Right lobe of liver (tissue), 6 donors: ENCODE results near the gene SSBP3. TPM values are rescaled to one million over a fixed set of nuclear protein-coding genes. Genes with fewer than 3 reads are reported as not detected.
A peak's percentile ranks its signal among the peaks of the same experiment; 100 is the strongest.

Experiments
- ATAC-seq, 4 donors: fragments of 200-7000 bp; cut with Tn5 transposase; one replicate each; pipeline ENCODE4 v1.9.1; 2020; ENCODE audit warnings: mild to moderate bottlenecking in 4 of 4, moderate library complexity in 4 of 4
- DNase-seq, 3 donors: peaks; one replicate each; pipeline ENCODE4 v3.0.0-alpha.2; 2020
- H3K27ac ChIP-seq, 3 donors: fragments of 200-600 bp; one replicate each; pipeline ENCODE4 v1.8.0; 2022
- H3K27me3 ChIP-seq, 2 donors: fragments of 200-600 bp; one replicate each; pipeline ENCODE4 v1.8.0; 2022
- H3K36me3 ChIP-seq, 4 donors: fragments of 200-600 bp; sonication (generic) in 1 of 4; one replicate each; pipeline versions ENCODE4 v1.5.1 to v1.8.0; 2017 to 2022; ENCODE audit warnings: control low read depth in 1 of 4
- H3K4me1 ChIP-seq, 4 donors: fragments of 200-600 bp; sonication (generic) in 1 of 4; one replicate each; pipeline versions ENCODE4 v1.5.1 to v1.8.0; 2017 to 2022; ENCODE audit warnings: control low read depth in 1 of 4
- H3K4me3 ChIP-seq, 3 donors: fragments of 200-600 bp; one replicate each; pipeline ENCODE4 v1.8.0; 2022
- H3K9me3 ChIP-seq, 4 donors: fragments of 200-600 bp; sonication (generic) in 1 of 4; one replicate each; pipeline versions ENCODE4 v1.5.1 to v1.8.0; 2017 to 2022; ENCODE audit warnings: control low read depth in 1 of 4
- POLR2A ChIP-seq: fragments of 450-650 bp; IDR thresholded peaks from one replicate; pipeline ENCODE4 v1.6.1; 2017; ENCODE audit warnings: antibody characterized with exemption, mild to moderate bottlenecking
- WGBS: methylation state at CpG from one replicate; pipeline ENCODE4 v1.1.6; 2018; ENCODE audit warnings: low coverage, low lambda C conversion rate; ENCODE audit not compliant: insufficient coverage; ENCODE audit errors: missing lambda C conversion rate; 5-methylcytosine and 5-hydroxymethylcytosine counted together
- intact Hi-C, 2 donors: fragments of 100-400 bp; cut with DNase I; formaldehyde crosslinking; loops; one replicate each; pipeline versions ENCODE4 v1.11.2 to v1.14.1; 2022
- total RNA-seq, 6 experiments: library from RNA; depleted of rRNA in 2 of 6; stranded (reverse); fragments of >200 nt in 2 of 6; fragmentation: NEBNext Ultra II Directional in 3 of 6; extraction: Animal tissue kit (Norgen Biotek cat#: 25700) in 3 of 6; gene quantifications; one replicate each; pipeline versions ENCODE4 v1.1.0 to v1.2.4, GENCODE V29; 2016 to 2023
- TF ChIP-seq, protein P1 (sequence below), 4 donors: fragments of 200-600 bp in 3 of 4; fragments of 450-650 bp in 1 of 4; IDR thresholded peaks; one replicate each; pipeline versions ENCODE4 v1.5.1 to v1.8.0; 2016 to 2022; ENCODE audit warnings: antibody characterized with exemption in 4 of 4, mild to moderate bottlenecking in 2 of 4
- donor health status: DM: no; HTN: yes; CAD: no.
- donor health status: DM: no; HTN: no; CAD: no.
- donor health status: DM: no; HTN: no; CAD: no.
- donor health status: DM: no; HTN: yes; CAD: no.
- donor health status: DM: no; HTN: yes; CAD: no.

The SSBP3 gene
- total RNA-seq, 6 experiments from 2014 or later: 19.4 to 34.1 (median 24.4) TPM

DNA sequence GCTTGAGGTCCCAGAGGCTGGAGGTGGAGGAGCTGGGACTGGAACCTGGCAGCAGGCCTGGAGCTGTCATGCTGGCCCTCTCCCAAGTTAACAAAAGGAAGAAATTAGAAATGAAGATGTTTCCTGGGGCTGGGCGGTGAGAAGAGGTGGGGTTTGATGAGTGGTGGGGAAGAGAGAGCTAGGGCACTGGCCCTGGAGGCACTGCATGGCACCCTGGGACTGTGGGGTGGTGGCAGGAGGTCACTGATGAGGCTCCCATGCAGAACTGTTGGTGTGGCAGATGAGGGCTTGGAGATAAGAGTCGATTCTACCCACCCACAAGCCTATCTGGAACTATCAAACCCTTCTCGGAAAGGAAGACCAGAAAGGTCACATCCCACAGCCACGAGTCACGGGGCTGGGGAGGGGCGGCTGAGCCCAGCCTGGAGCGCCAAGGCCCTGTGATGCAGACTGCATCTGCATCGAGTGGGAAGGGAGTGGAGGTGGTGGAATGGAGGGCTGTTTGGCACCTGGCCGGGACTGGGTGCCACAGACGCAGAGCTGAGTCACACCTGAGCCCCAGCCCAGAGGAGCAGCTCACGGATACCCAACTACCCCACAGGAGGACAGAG lies 176.8 kb downstream of the SSBP3 start:
- H3K4me1 ChIP-seq: no peaks in the 10 kb centered on the region
- no peak for DNase-seq
- H3K9me3 ChIP-seq: no peaks in the 10 kb centered on the region
- intact Hi-C loops: no loop called here
- H3K36me3 ChIP-seq: no peaks in the 10 kb centered on the region
- TF ChIP-seq, protein P1, sequence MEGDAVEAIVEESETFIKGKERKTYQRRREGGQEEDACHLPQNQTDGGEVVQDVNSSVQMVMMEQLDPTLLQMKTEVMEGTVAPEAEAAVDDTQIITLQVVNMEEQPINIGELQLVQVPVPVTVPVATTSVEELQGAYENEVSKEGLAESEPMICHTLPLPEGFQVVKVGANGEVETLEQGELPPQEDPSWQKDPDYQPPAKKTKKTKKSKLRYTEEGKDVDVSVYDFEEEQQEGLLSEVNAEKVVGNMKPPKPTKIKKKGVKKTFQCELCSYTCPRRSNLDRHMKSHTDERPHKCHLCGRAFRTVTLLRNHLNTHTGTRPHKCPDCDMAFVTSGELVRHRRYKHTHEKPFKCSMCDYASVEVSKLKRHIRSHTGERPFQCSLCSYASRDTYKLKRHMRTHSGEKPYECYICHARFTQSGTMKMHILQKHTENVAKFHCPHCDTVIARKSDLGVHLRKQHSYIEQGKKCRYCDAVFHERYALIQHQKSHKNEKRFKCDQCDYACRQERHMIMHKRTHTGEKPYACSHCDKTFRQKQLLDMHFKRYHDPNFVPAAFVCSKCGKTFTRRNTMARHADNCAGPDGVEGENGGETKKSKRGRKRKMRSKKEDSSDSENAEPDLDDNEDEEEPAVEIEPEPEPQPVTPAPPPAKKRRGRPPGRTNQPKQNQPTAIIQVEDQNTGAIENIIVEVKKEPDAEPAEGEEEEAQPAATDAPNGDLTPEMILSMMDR (IDR thresholded peaks at IDR 0.05): no peak
- no peak for TF ChIP-seq POLR2A
- no peak overlapping the region for H3K27ac ChIP-seq
- H3K4me3 ChIP-seq: no peak overlapping the region
- 66% methylated on average over 9 of the region's 11 CpGs for WGBS
- peak in 3 of 4 donors; percentile 19 to 54 (median 25) for ATAC-seq
- no peaks in the 10 kb centered on the region for H3K27me3 ChIP-seq

DNA sequence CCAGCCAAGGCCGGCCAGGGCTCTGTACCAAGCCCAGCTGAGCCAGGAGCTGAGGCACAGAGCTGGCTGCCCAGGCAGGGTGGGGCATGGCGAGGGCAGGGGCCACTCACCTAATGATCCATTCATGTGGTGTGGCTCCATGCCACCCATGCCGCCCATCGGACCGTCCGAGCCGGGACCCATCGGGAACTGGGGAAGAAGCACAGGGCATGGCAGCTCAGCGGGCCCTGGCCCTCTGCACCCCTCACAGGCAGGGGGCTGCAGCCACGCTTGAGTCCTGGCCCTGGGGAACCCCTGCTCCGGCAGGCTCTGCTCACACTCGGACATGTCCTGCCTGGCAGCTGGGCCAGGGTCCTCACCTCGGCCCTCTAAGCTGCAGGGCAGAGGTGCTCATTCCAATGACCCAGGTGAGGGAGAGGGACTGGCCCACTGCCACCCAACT lies 177.5 kb downstream of the SSBP3 start:
- no peak overlapping the region for H3K27ac ChIP-seq
- no peak overlapping the region for H3K4me3 ChIP-seq
- ATAC-seq (peak in 3 of 4 donors; percentile 11 to 32 (median 30)), DNase-seq (no peak)
- H3K27me3 ChIP-seq: no peaks in the 10 kb centered on the region
- intact Hi-C loops: no loop called here
- no peaks in the 10 kb centered on the region for H3K4me1 ChIP-seq
- TF ChIP-seq, protein P1 (IDR thresholded peaks at IDR 0.05): no peak
- TF ChIP-seq POLR2A: no peak
- no peaks in the 10 kb centered on the region for H3K9me3 ChIP-seq
- no peaks in the 10 kb centered on the region for H3K36me3 ChIP-seq
- WGBS: no CpG with 5 or more reads among the region's 13 CpGs

DNA sequence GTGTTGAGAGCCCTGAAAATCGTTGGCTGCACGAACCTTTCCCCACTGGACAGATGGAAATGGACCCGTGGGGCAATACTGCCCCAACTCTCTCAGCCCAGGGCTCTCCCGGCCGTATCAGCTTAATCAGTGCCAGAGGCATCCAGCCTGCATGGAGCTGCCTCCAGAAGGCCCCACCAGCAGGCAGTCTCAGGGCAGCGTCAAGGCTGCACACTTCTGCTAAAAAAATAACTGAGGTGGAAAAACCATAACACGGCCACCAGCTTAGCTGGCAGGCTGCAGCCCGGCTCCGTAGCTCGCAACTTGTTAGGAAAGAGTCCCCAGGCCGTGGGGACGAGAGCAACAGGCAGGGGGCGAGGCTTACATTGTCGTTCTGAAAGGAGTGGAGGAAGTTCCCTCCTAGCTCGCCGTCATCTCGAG lies 178.3 kb downstream of the SSBP3 start:
- H3K9me3 ChIP-seq: no peaks in the 10 kb centered on the region
- 71% methylated on average over 3 of the region's 17 CpGs for WGBS
- ATAC-seq: no peak

DNA sequence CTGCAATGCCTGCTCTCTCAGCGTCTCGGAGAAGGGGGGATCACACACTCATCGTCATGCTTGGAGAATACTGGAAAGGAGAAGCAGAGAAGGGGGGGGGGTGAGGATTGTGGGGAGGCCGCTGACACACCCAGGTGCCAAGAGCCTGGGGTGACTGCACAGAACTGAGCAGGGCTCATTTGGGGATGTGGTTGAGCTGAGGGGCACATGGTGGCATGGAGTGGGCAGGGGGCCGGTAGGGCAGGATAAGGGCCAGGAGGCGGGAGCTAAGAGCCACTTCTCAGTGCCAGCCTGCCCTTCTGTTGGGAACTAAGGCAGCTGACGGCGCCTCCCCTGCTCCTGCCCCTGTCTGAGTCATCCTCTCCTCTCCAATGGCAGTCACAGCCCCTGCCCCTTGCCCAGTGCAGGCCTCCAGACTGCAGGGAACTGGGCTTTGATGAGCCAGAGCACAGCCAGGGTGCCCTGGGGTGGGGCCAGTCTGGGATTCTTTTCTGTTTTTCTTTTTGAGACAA lies 179.0 kb downstream of the SSBP3 start:
- no peak overlapping the region for H3K4me3 ChIP-seq
- TF ChIP-seq POLR2A: no peak
- TF ChIP-seq, protein P1 (IDR thresholded peaks at IDR 0.05): no peak
- no peaks in the 10 kb centered on the region for H3K36me3 ChIP-seq
- peak in 1 of 4 donors; percentile 53 for ATAC-seq
- H3K4me1 ChIP-seq: no peaks in the 10 kb centered on the region
- no peaks in the 10 kb centered on the region for H3K27me3 ChIP-seq
- H3K27ac ChIP-seq: no peak overlapping the region
- intact Hi-C loops: no loop called here
- DNase-seq: no peak
- WGBS: 52% methylated on average over 3 of the region's 8 CpGs
- H3K9me3 ChIP-seq: no peaks in the 10 kb centered on the region

More for the DNA sequence above, 178.3 kb downstream of the SSBP3 start:
- intact Hi-C loops: no loop called here
- no peak for DNase-seq
- no peak overlapping the region for H3K27ac ChIP-seq
- no peaks in the 10 kb centered on the region for H3K27me3 ChIP-seq
- H3K4me1 ChIP-seq: no peaks in the 10 kb centered on the region
- no peaks in the 10 kb centered on the region for H3K36me3 ChIP-seq
- TF ChIP-seq, protein P1 (IDR thresholded peaks at IDR 0.05): no peak
- no peak for TF ChIP-seq POLR2A
- H3K4me3 ChIP-seq: no peak overlapping the region
